ENCODE data around the gene ZFP57.

ZFP57 gene

GRCh38 chr6:29631860-29632731 lies 48.9 kb downstream of the ZFP57 start:
- Histone ChIP-seq H3K4me1 (no peaks in the 10 kb centered on the region), H3K27me3 (ENCODE audit: control insufficient read depth, insufficient read depth, low read length) (no peaks in the 10 kb centered on the region), H3K4me2 (ENCODE audit: low read length) (peak overlapping the region; percentile 98), H3K4me3 (ENCODE audit: low read depth, low read length) (peak overlapping the region; percentile 81), H3K36me3 (ENCODE audit: control insufficient read depth, insufficient read depth, low read length) (no peaks in the 10 kb centered on the region), H3K9me3 (ENCODE audit: control insufficient read depth, low read length) (no peaks in the 10 kb centered on the region), H3K79me2 (no peaks in the 10 kb centered on the region), H3K27ac (peak overlapping the region; percentile 25), H2AFZ (peak overlapping the region; percentile 95), H3K9ac (peak overlapping the region; percentile 77)
- TF ChIP-seq CTCF (IDR thresholded peaks at IDR 0.05) = no peak

- Histone ChIP-seq H3K4me1 (no peaks in the 10 kb centered on the region), H3K79me2 (no peaks in the 10 kb centered on the region), H3K36me3 (ENCODE audit: control insufficient read depth, insufficient read depth, low read length) (no peaks in the 10 kb centered on the region), H3K9ac (no peak overlapping the region), H3K4me2 (ENCODE audit: low read length) (no peak overlapping the region), H3K4me3 (ENCODE audit: low read depth, low read length) (no peak overlapping the region), H3K9me3 (ENCODE audit: control insufficient read depth, low read length) (no peaks in the 10 kb centered on the region), H3K27ac (no peak overlapping the region), H3K27me3 (ENCODE audit: control insufficient read depth, insufficient read depth, low read length) (no peaks in the 10 kb centered on the region), H2AFZ (no peak overlapping the region)
- TF ChIP-seq CTCF (IDR thresholded peaks at IDR 0.05) = no peak
Observed at GRCh38 chr6:29631209-29631810, 49.6 kb downstream of the ZFP57 start.

- Histone ChIP-seq H2AFZ (no peak overlapping the region), H3K36me3 (ENCODE audit: control insufficient read depth, insufficient read depth, low read length) (no peaks in the 10 kb centered on the region), H3K9me3 (ENCODE audit: control insufficient read depth, low read length) (no peaks in the 10 kb centered on the region), H3K27ac (no peak overlapping the region), H3K27me3 (ENCODE audit: control insufficient read depth, insufficient read depth, low read length) (no peaks in the 10 kb centered on the region), H3K4me2 (ENCODE audit: low read length) (no peak overlapping the region), H3K4me3 (ENCODE audit: low read depth, low read length) (no peak overlapping the region), H3K9ac (no peak overlapping the region), H3K79me2 (no peaks in the 10 kb centered on the region), H3K4me1 (no peaks in the 10 kb centered on the region)
- TF ChIP-seq CTCF (IDR thresholded peaks at IDR 0.05) = no peak
Observed at GRCh38 chr6:29630315-29630714, 50.6 kb downstream of the ZFP57 start.

GRCh38 chr6:29629571-29629970 lies 51.4 kb downstream of the ZFP57 start:
- H3K79me2 ChIP-seq = no peaks in the 10 kb centered on the region
- no peak overlapping the region for H3K27ac ChIP-seq
- H3K9me3 ChIP-seq (ENCODE audit: control insufficient read depth, low read length) = no peaks in the 10 kb centered on the region
- no peaks in the 10 kb centered on the region for H3K36me3 ChIP-seq (ENCODE audit: control insufficient read depth, insufficient read depth, low read length)
- no peaks in the 10 kb centered on the region for H3K27me3 ChIP-seq (ENCODE audit: control insufficient read depth, insufficient read depth, low read length)
- H3K4me1 ChIP-seq = no peaks in the 10 kb centered on the region
- H3K4me2 ChIP-seq (ENCODE audit: low read length) = no peak overlapping the region
- H3K9ac ChIP-seq = no peak overlapping the region
- no peak for TF ChIP-seq CTCF (IDR thresholded peaks at IDR 0.05)
- no peak overlapping the region for H3K4me3 ChIP-seq (ENCODE audit: low read depth, low read length)
- H2AFZ ChIP-seq = no peak overlapping the region
